Measurements from ENCODE around the gene ETV3. TPM values are rescaled to one million over a fixed set of nuclear protein-coding genes. Genes with fewer than 3 reads are reported as not detected.

ETV3 gene
- total and polyA plus RNA-seq, 2 donors from 2014 or later: 3.5 to 24.8 TPM

GRCh38 chr1:157091186-157091585 is 47.0 kb downstream of the ETV3 start:
- DNase-seq (no peak), FAIRE-seq (no peak)
- no peak overlapping the region for H3K9ac ChIP-seq (ENCODE audit: low read length in 3 of 3)
- H3K4me3 ChIP-seq (ENCODE audit: low read length in 3 of 3): no peak overlapping the region
- intact Hi-C loops (cut with DNase I): loop anchor here (5.0 kb wide), 1 partner anchor 66 kb away; no protein-coding TSS in a partner anchor
- H3K9me3 ChIP-seq (ENCODE audit: control insufficient read depth in 2 of 3, insufficient read depth in 1 of 3, low read length in 3 of 3): no peaks in the 10 kb centered on the region
- no peaks in the 10 kb centered on the region for H3K36me3 ChIP-seq (ENCODE audit: control insufficient read depth in 2 of 3, insufficient read depth in 3 of 3, low read length in 3 of 3)
- no peaks in the 10 kb centered on the region for H3K27me3 ChIP-seq (ENCODE audit: control insufficient read depth, insufficient read depth, low read length)
- H3K27ac ChIP-seq (ENCODE audit: low read depth in 2 of 2, low read length in 2 of 2): no peak overlapping the region
- TF ChIP-seq CTCF (IDR thresholded peaks at IDR 0.05; ENCODE audit: borderline replicate concordance, extremely low read depth, insufficient read depth): no peak
- no peaks in the 10 kb centered on the region for H3K4me1 ChIP-seq (ENCODE audit: control insufficient read depth in 2 of 3, insufficient read depth in 2 of 3, low read depth in 1 of 3, low read length in 3 of 3)

- FAIRE-seq: no peak
- no peaks in the 10 kb centered on the region for H3K27me3 ChIP-seq (ENCODE audit: control insufficient read depth, insufficient read depth, low read length)
- no peak overlapping the region for H3K9ac ChIP-seq (ENCODE audit: low read length in 3 of 3)
- H3K4me3 ChIP-seq (ENCODE audit: low read length in 3 of 3): no peak overlapping the region
- DNase-seq: no peak
- intact Hi-C loops (cut with DNase I): loop anchor here (5.0 kb wide), 1 partner anchor 67 kb away; no protein-coding TSS in a partner anchor
- TF ChIP-seq CTCF (IDR thresholded peaks at IDR 0.05; ENCODE audit: borderline replicate concordance, extremely low read depth, insufficient read depth): no peak
- no peaks in the 10 kb centered on the region for H3K36me3 ChIP-seq (ENCODE audit: control insufficient read depth in 2 of 3, insufficient read depth in 3 of 3, low read length in 3 of 3)
- H3K9me3 ChIP-seq (ENCODE audit: control insufficient read depth in 2 of 3, insufficient read depth in 1 of 3, low read length in 3 of 3): no peaks in the 10 kb centered on the region
- no peaks in the 10 kb centered on the region for H3K4me1 ChIP-seq (ENCODE audit: control insufficient read depth in 2 of 3, insufficient read depth in 2 of 3, low read depth in 1 of 3, low read length in 3 of 3)
- H3K27ac ChIP-seq (ENCODE audit: low read depth in 2 of 2, low read length in 2 of 2): no peak overlapping the region
Observed at GRCh38 chr1:157090771-157091170, 47.4 kb downstream of the ETV3 start.

GRCh38 chr1:157090196-157090647 is 48.0 kb downstream of the ETV3 start:
- Histone ChIP-seq H3K27ac (ENCODE audit: low read depth in 2 of 2, low read length in 2 of 2) (no peak overlapping the region), H3K36me3 (ENCODE audit: control insufficient read depth in 2 of 3, insufficient read depth in 3 of 3, low read length in 3 of 3) (no peaks in the 10 kb centered on the region), H3K27me3 (ENCODE audit: control insufficient read depth, insufficient read depth, low read length) (no peaks in the 10 kb centered on the region), H3K9ac (ENCODE audit: low read length in 3 of 3) (no peak overlapping the region), H3K4me3 (ENCODE audit: low read length in 3 of 3) (no peak overlapping the region), H3K9me3 (ENCODE audit: control insufficient read depth in 2 of 3, insufficient read depth in 1 of 3, low read length in 3 of 3) (no peaks in the 10 kb centered on the region), H3K4me1 (ENCODE audit: control insufficient read depth in 2 of 3, insufficient read depth in 2 of 3, low read depth in 1 of 3, low read length in 3 of 3) (no peaks in the 10 kb centered on the region)
- DNase-seq: peak; percentile 85 to 94 (median 90)
- no peak for FAIRE-seq
- peak; percentile 95 for TF ChIP-seq CTCF (IDR thresholded peaks at IDR 0.05; ENCODE audit: borderline replicate concordance, extremely low read depth, insufficient read depth)
- intact Hi-C loops (cut with DNase I): loop anchor here (5.0 kb wide), 1 partner anchor 67 kb away; no protein-coding TSS in a partner anchor

- no peak for FAIRE-seq
- intact Hi-C loops (cut with DNase I): loop anchor here (5.0 kb wide), 1 partner anchor 68 kb away; no protein-coding TSS in a partner anchor
Observed at GRCh38 chr1:157089789-157090188, 48.4 kb downstream of the ETV3 start.

More at GRCh38 chr1:157089789-157090188, 48.4 kb downstream of the ETV3 start:
- no peak for TF ChIP-seq CTCF (IDR thresholded peaks at IDR 0.05; ENCODE audit: borderline replicate concordance, extremely low read depth, insufficient read depth)
- H3K27ac ChIP-seq (ENCODE audit: low read depth in 2 of 2, low read length in 2 of 2): no peak overlapping the region
- no peaks in the 10 kb centered on the region for H3K27me3 ChIP-seq (ENCODE audit: control insufficient read depth, insufficient read depth, low read length)
- no peaks in the 10 kb centered on the region for H3K4me1 ChIP-seq (ENCODE audit: control insufficient read depth in 2 of 3, insufficient read depth in 2 of 3, low read depth in 1 of 3, low read length in 3 of 3)
- H3K9ac ChIP-seq (ENCODE audit: low read length in 3 of 3): no peak overlapping the region
- H3K36me3 ChIP-seq (ENCODE audit: control insufficient read depth in 2 of 3, insufficient read depth in 3 of 3, low read length in 3 of 3): no peaks in the 10 kb centered on the region
- H3K9me3 ChIP-seq (ENCODE audit: control insufficient read depth in 2 of 3, insufficient read depth in 1 of 3, low read length in 3 of 3): no peaks in the 10 kb centered on the region
- DNase-seq: no peak
- H3K4me3 ChIP-seq (ENCODE audit: low read length in 3 of 3): no peak overlapping the region
